H1 (cell line): ENCODE data around the gene ALDH1B1. TPM values are rescaled to one million over a fixed set of nuclear protein-coding genes. Genes with fewer than 3 reads are reported as not detected.

Experiments
- CTCF ChIA-PET: fragments of 300-600 bp; sonication (Branson Sonifier 250); formaldehyde crosslinking; loops from one replicate; lab custom pipeline; 2021; ENCODE audit not compliant: partially characterized antibody; lab: Charles Lee
- POLR2A ChIA-PET: fragments of 300-600 bp; sonication (Branson Sonifier 250); formaldehyde crosslinking; loops from one replicate; lab custom pipeline; 2021; ENCODE audit warnings: inconsistent platforms; ENCODE audit not compliant: partially characterized antibody; lab: Charles Lee
- DNase-seq, 2 experiments: peaks; one replicate each; pipeline versions ENCODE4 v3.0.0 to v3.0.0-alpha.2; 2010 to 2022; ENCODE audit warnings: low spot score in 2 of 2, low read depth in 1 of 2, mixed read lengths in 1 of 2
- FAIRE-seq: peaks from 2 replicates; lab custom pipeline; 2011; peaks lifted over from hg19 to GRCh38; lab: Jason Lieb, UNC
- H2AFZ ChIP-seq: 2 replicates; pipeline ENCODE4 v1.8.1; 2012; ENCODE audit warnings: low read length, inconsistent platforms
- H2AK5ac ChIP-seq: 2 replicates; pipeline ENCODE4 v1.6.1; 2013; ENCODE audit warnings: low read depth, low read length
- H2BK120ac ChIP-seq: replicated peaks from 2 replicates; pipeline ENCODE3; 2013; ENCODE audit warnings: low read depth, low read length, inconsistent platforms
- H2BK12ac ChIP-seq: 2 replicates; pipeline ENCODE4 v1.6.1; 2013; ENCODE audit warnings: low read depth, low read length
- H2BK15ac ChIP-seq: 2 replicates; pipeline ENCODE4 v1.6.1; 2013; ENCODE audit warnings: low read length
- H2BK20ac ChIP-seq: 2 replicates; pipeline ENCODE4 v1.6.1; 2013; ENCODE audit warnings: low read length
- H2BK5ac ChIP-seq: 2 replicates; pipeline ENCODE4 v1.6.1; 2013; ENCODE audit warnings: low read depth, low read length
- H3K14ac ChIP-seq: 2 replicates; pipeline ENCODE4 v1.6.1; 2013; ENCODE audit warnings: inconsistent platforms; ENCODE audit not compliant: insufficient read length
- H3K18ac ChIP-seq: 2 replicates; pipeline ENCODE4 v1.6.1; 2013; ENCODE audit warnings: low read length; ENCODE audit errors: extremely low read depth
- H3K23ac ChIP-seq: 2 replicates; pipeline ENCODE4 v1.6.1; 2013; ENCODE audit warnings: inconsistent platforms; ENCODE audit not compliant: insufficient read length
- H3K23me2 ChIP-seq: 2 replicates; pipeline ENCODE4 v1.6.1; 2013; ENCODE audit warnings: low read depth, low read length
- H3K27ac ChIP-seq: 2 replicates; pipeline ENCODE4 v1.6.1; 2011; ENCODE audit warnings: low read depth, low read length, inconsistent platforms
- H3K27me3 ChIP-seq, 4 experiments: replicated peaks in 1 of 4; 1 replicate in 1 of 4; 2 replicates in 3 of 4; pipeline versions ENCODE4 v1.6.1 to v1.8.1; 2011 to 2013; ENCODE audit warnings: low read length in 3 of 4, mild to moderate bottlenecking in 3 of 4, inconsistent platforms in 2 of 4, mixed read lengths in 2 of 4, moderate library complexity in 1 of 4; ENCODE audit not compliant: control insufficient read depth in 3 of 4, insufficient read depth in 3 of 4; ENCODE audit errors: extremely low read depth in 1 of 4
- H3K36me3 ChIP-seq, 4 experiments: 2 replicates each; pipeline versions ENCODE4 v1.6.1 to v1.8.1; 2011 to 2013; ENCODE audit warnings: mild to moderate bottlenecking in 4 of 4, low read length in 3 of 4, moderate library complexity in 2 of 4, control low read depth in 1 of 4, inconsistent platforms in 1 of 4; ENCODE audit not compliant: insufficient read depth in 4 of 4, control insufficient read depth in 2 of 4
- H3K4ac ChIP-seq: replicated peaks from 2 replicates; pipeline ENCODE3; 2013; ENCODE audit warnings: low read length, low read depth, mixed read lengths, inconsistent platforms; ENCODE audit not compliant: insufficient read length
- H3K4me1 ChIP-seq, 4 experiments: replicated peaks in 1 of 4; 1 replicate in 1 of 4; 2 replicates in 3 of 4; pipeline versions ENCODE4 v1.6.1 to v1.8.1; 2011 to 2013; ENCODE audit warnings: low read length in 3 of 4, inconsistent platforms in 2 of 4, mixed read lengths in 1 of 4; ENCODE audit not compliant: insufficient read depth in 4 of 4, control insufficient read depth in 3 of 4
- H3K4me2 ChIP-seq, 2 experiments: 2 replicates each; pipeline versions ENCODE4 v1.6.1 to v1.8.1; 2011 to 2013; ENCODE audit warnings: low read depth in 2 of 2, low read length in 2 of 2, control low read depth in 1 of 2, inconsistent platforms in 1 of 2, mild to moderate bottlenecking in 1 of 2; ENCODE audit not compliant: insufficient read depth in 1 of 2
- H3K4me3 ChIP-seq, 4 experiments: fragments of 200-600, 300-600 bp in 1 of 4; sonication (generic), shearing (Covaris generic), sonication (Bioruptor Twin) in 1 of 4; 2 replicates each; pipeline versions ENCODE4 v1.5.1 to v1.8.1; 2011 to 2016; ENCODE audit warnings: low read length in 4 of 4, low read depth in 3 of 4, control low read depth in 2 of 4, inconsistent platforms in 2 of 4, mild to moderate bottlenecking in 2 of 4, mixed read lengths in 1 of 4, moderate library complexity in 1 of 4; ENCODE audit not compliant: insufficient read depth in 2 of 4; ENCODE audit errors: extremely low read depth in 1 of 4
- H3K56ac ChIP-seq: replicated peaks from 2 replicates; pipeline ENCODE3; 2013; ENCODE audit warnings: low read depth, mild to moderate bottlenecking, mixed read lengths, low read length, inconsistent platforms; ENCODE audit not compliant: insufficient read length
- H3K79me1 ChIP-seq: 2 replicates; pipeline ENCODE4 v1.6.1; 2013; ENCODE audit warnings: low read depth, low read length, control low read depth
- H3K79me2 ChIP-seq, 2 experiments: 2 replicates each; pipeline versions ENCODE4 v1.6.1 to v1.8.1; 2012 to 2013; ENCODE audit warnings: low read length in 2 of 2, mild to moderate bottlenecking in 2 of 2, inconsistent platforms in 1 of 2; ENCODE audit not compliant: insufficient read depth in 2 of 2, control insufficient read depth in 1 of 2
- H3K9ac ChIP-seq, 4 experiments: replicated peaks in 1 of 4; 1 replicate in 1 of 4; 2 replicates in 3 of 4; pipeline versions ENCODE4 v1.6.1 to v1.8.1; 2011 to 2013; ENCODE audit warnings: low read depth in 3 of 4, low read length in 3 of 4, control low read depth in 2 of 4, mild to moderate bottlenecking in 2 of 4, moderate library complexity in 2 of 4, inconsistent platforms in 1 of 4; ENCODE audit errors: extremely low read depth in 1 of 4
- H3K9me3 ChIP-seq, 2 experiments: 2 replicates each; pipeline versions ENCODE4 v1.6.1 to v1.8.1; 2012 to 2013; ENCODE audit warnings: mild to moderate bottlenecking in 2 of 2, moderate library complexity in 2 of 2, control low read depth in 1 of 2, inconsistent platforms in 1 of 2, low read depth in 1 of 2, low read length in 1 of 2, mixed read lengths in 1 of 2; ENCODE audit not compliant: insufficient read depth in 2 of 2
- H4K20me1 ChIP-seq, 2 experiments: replicated peaks in 1 of 2; 2 replicates each; pipeline versions ENCODE3 to v1.8.1; 2011 to 2013; ENCODE audit warnings: inconsistent platforms in 2 of 2, low read length in 2 of 2, mild to moderate bottlenecking in 1 of 2; ENCODE audit not compliant: insufficient read depth in 2 of 2, control insufficient read depth in 1 of 2
- H4K5ac ChIP-seq: 2 replicates; pipeline ENCODE4 v1.6.1; 2013; ENCODE audit warnings: low read length, low read depth, mixed read lengths, inconsistent platforms; ENCODE audit not compliant: insufficient read length
- H4K8ac ChIP-seq: 2 replicates; pipeline ENCODE4 v1.8.0; 2013; ENCODE audit warnings: mild to moderate bottlenecking, moderate library complexity, low read length, inconsistent platforms; ENCODE audit not compliant: insufficient read depth; ENCODE audit errors: extremely low read depth
- H4K91ac ChIP-seq: replicated peaks from 2 replicates; pipeline ENCODE3; 2013; ENCODE audit warnings: low read length, mixed read lengths, inconsistent platforms; ENCODE audit not compliant: insufficient read length
- CBX5 ChIP-seq: fragments of 300-800, 300-1000 bp; sonication (generic); IDR thresholded peaks from 2 replicates; pipeline ENCODE4 v1.7.1; 2016; ENCODE audit warnings: antibody characterized with exemption, low read length, low read depth
- CBX8 ChIP-seq: fragments of 300-800, 300-1000 bp; sonication (generic); IDR thresholded peaks from 2 replicates; pipeline ENCODE4 v1.7.1; 2016; ENCODE audit warnings: low read depth, low read length, borderline replicate concordance
- EGR1 ChIP-seq: IDR thresholded peaks from 2 replicates; pipeline ENCODE4 v1.6.1; 2011; ENCODE audit warnings: low read depth, low read length, borderline replicate concordance
- EP300 ChIP-seq, 2 experiments: IDR thresholded peaks; 1 replicate in 1 of 2; 2 replicates in 1 of 2; pipeline ENCODE4 v1.6.1; 2011 to 2012; ENCODE audit warnings: low read depth in 2 of 2, low read length in 2 of 2, mild to moderate bottlenecking in 2 of 2, borderline replicate concordance in 1 of 2, inconsistent platforms in 1 of 2, moderate library complexity in 1 of 2
- FOSL1 ChIP-seq: IDR thresholded peaks from 2 replicates; pipeline ENCODE4 v1.6.1; 2011; ENCODE audit warnings: mild to moderate bottlenecking, low read depth, low read length, moderate library complexity; ENCODE audit not compliant: insufficient read depth
- HDAC6 ChIP-seq: IDR thresholded peaks from one replicate; pipeline ENCODE4 v1.7.1; 2012; ENCODE audit warnings: low read depth, mild to moderate bottlenecking, inconsistent platforms, low read length, moderate library complexity
- JUN ChIP-seq: IDR thresholded peaks from 2 replicates; pipeline ENCODE4 v1.6.1; 2011; ENCODE audit warnings: low read depth, mild to moderate bottlenecking, improper control_type of control experiment, low read length
- KDM5A ChIP-seq: fragments of 200-600 bp; IDR thresholded peaks from 2 replicates; pipeline ENCODE4 v1.7.1; 2012; ENCODE audit warnings: mild to moderate bottlenecking, low read length, inconsistent platforms, mixed read lengths
- SRF ChIP-seq: IDR thresholded peaks from 2 replicates; pipeline ENCODE4 v1.6.1; 2011; ENCODE audit warnings: mild to moderate bottlenecking, low read depth, low read length, moderate library complexity
- TAF7 ChIP-seq: optimal IDR thresholded peaks from 2 replicates; pipeline ENCODE3; 2011; ENCODE audit warnings: low read depth, mild to moderate bottlenecking, inconsistent platforms, low read length, moderate library complexity, borderline replicate concordance
- USF2 ChIP-seq: IDR thresholded peaks from 2 replicates; pipeline ENCODE4 v1.6.1; 2011; ENCODE audit warnings: low read length, improper control_type of control experiment
- WGBS, 2 experiments: shearing (Covaris generic) in 1 of 2; methylation state at CpG; one replicate each; pipeline versions ENCODE4 v1.1.6 to v1.1.7; 2013 to 2015; ENCODE audit warnings: low lambda C conversion rate in 2 of 2, mixed read lengths in 2 of 2, inconsistent platforms in 1 of 2, low coverage in 1 of 2, missing lambda C conversion rate in 1 of 2; ENCODE audit not compliant: insufficient replicate concordance in 2 of 2, insufficient coverage in 1 of 2, insufficient read length in 1 of 2; ENCODE audit errors: extremely low coverage in 1 of 2, missing lambda C conversion rate in 1 of 2; 5-methylcytosine and 5-hydroxymethylcytosine counted together
- polyA plus RNA-seq, 7 experiments: library from polyadenylated mRNA; depleted of rRNA in 3 of 7; stranded (reverse) in 5 of 7; unstranded in 2 of 7; fragments of >200 nt in 5 of 7; fragments of 200-250 nt in 2 of 7; gene quantifications; 1 replicate in 5 of 7; 2 replicates in 1 of 7; 4 replicates in 1 of 7; pipeline versions ENCODE4 v1.2.1 to v1.2.3, GENCODE V29; 2011 to 2013; ENCODE audit warnings: missing spikeins in 2 of 7, mixed read lengths in 2 of 7
- total RNA-seq: library from RNA; stranded (reverse); fragmentation: NEBNext Ultra II Directional; extraction: Animal tissue kit (Norgen Biotek cat#: 25700); gene quantifications from 2 replicates; pipeline ENCODE4 v1.2.1, GENCODE V29; 2021

Gene ALDH1B1
- total and polyA plus RNA-seq, 2 of the 8 experiments (the other 6 are each of a cell fraction or from before 2014, with no cell fraction given), result 41.6 to 78.7 TPM

GRCh38 chr9:38347271-38347671 lies 45.2 kb upstream of the ALDH1B1 start:
- H3K4me3 ChIP-seq, result peak overlapping the region in 2 of 4 experiments; percentile 3 to 32; a peak in 3 of 8 replicates
- POLR2A ChIA-PET, result no interaction called here
- no peak overlapping the region for H4K5ac ChIP-seq
- no peak overlapping the region; the same call in 1 of the 2 replicates for H3K18ac ChIP-seq
- H3K79me1 ChIP-seq, result no peaks in the 10 kb centered on the region
- H3K9me3 ChIP-seq, result no peaks in the 10 kb centered on the region
- no peak overlapping the region for H3K14ac ChIP-seq
- H3K9ac ChIP-seq, result no peak overlapping the region
- 69% methylated on average over 2 of the region's 2 CpGs; no CpG with 5 or more reads in 1 of the 2 experiments for WGBS, 2 experiments
- H2BK120ac ChIP-seq, result no peak overlapping the region
- no peaks in the 10 kb centered on the region for H3K79me2 ChIP-seq
- no peak overlapping the region for H3K23ac ChIP-seq
- no peak for FAIRE-seq
- H3K4me2 ChIP-seq, result peak overlapping the region in 1 of 2 experiments; percentile 58; a peak in 2 of 4 replicates
- no peak overlapping the region for H2BK5ac ChIP-seq
- no peak overlapping the region for H2AK5ac ChIP-seq
- CTCF ChIA-PET, result interaction anchor here (1.0 to 7.3 kb wide), 5 partner anchors 9 to 259 kb away, joined by 3 to 62 read pairs (median 4); no protein-coding TSS in a partner anchor
- H2BK15ac ChIP-seq, result 0 out of 2 replicates have a peak overlapping the region, but pooled peaks have one; percentile 72
- TF ChIP-seq CBX8, result no peak
- TF ChIP-seq USF2, result no peak
- TF ChIP-seq KDM5A, result no peak
- no peak for TF ChIP-seq TAF7
- TF ChIP-seq HDAC6, result no peak
- TF ChIP-seq CBX5, result no peak
- TF ChIP-seq SRF, result no peak
- TF ChIP-seq EGR1, result no peak
- no peak for TF ChIP-seq JUN
- TF ChIP-seq FOSL1, result no peak
- no peak for TF ChIP-seq EP300 (IDR thresholded peaks at IDR 0.05; ENCODE audit: borderline replicate concordance in 1 of 2, low read depth in 2 of 2, low read length in 2 of 2)
- no peaks in the 10 kb centered on the region for H3K36me3 ChIP-seq
- H3K4me1 ChIP-seq, result peaks cover 0 to 14% (median 9%) of the 10 kb centered on the region in 4 experiments; a peak in 5 of 7 replicates
- no peak overlapping the region for H4K8ac ChIP-seq
- no peak overlapping the region for H2BK12ac ChIP-seq
- peaks cover 0 to 23% (median 6%) of the 10 kb centered on the region in 4 experiments; a peak in 4 of 7 replicates for H3K27me3 ChIP-seq
- no peak overlapping the region for H3K56ac ChIP-seq
- H3K27ac ChIP-seq, result no peak overlapping the region
- no peak overlapping the region for H3K4ac ChIP-seq
- H2BK20ac ChIP-seq, result 0 out of 2 replicates have a peak overlapping the region, but pooled peaks have one; percentile 48
- no peak overlapping the region for H4K91ac ChIP-seq
- H2AFZ ChIP-seq, result no peak overlapping the region
- 0 out of 2 replicates have a peak, but pooled peaks cover 2% of the 10 kb centered on the region for H3K23me2 ChIP-seq
- no peak for DNase-seq
- H4K20me1 ChIP-seq, result no peaks in the 10 kb centered on the region
